HL-60/S4 (cell line): ENCODE results near the gene FOXO6.

Experiments
- in situ Hi-C: fragments of 300-500 bp; cut with MboI; formaldehyde crosslinking; loops from 2 replicates; pipeline ENCODE4 v1.14.3; 2022; ENCODE audit warnings: low sequenced_read_pairs

Gene FOXO6

GRCh38 chr1:41380979-41381691 lies 19.9 kb downstream of the FOXO6 start:
- in situ Hi-C loops = no loop called here

DNA sequence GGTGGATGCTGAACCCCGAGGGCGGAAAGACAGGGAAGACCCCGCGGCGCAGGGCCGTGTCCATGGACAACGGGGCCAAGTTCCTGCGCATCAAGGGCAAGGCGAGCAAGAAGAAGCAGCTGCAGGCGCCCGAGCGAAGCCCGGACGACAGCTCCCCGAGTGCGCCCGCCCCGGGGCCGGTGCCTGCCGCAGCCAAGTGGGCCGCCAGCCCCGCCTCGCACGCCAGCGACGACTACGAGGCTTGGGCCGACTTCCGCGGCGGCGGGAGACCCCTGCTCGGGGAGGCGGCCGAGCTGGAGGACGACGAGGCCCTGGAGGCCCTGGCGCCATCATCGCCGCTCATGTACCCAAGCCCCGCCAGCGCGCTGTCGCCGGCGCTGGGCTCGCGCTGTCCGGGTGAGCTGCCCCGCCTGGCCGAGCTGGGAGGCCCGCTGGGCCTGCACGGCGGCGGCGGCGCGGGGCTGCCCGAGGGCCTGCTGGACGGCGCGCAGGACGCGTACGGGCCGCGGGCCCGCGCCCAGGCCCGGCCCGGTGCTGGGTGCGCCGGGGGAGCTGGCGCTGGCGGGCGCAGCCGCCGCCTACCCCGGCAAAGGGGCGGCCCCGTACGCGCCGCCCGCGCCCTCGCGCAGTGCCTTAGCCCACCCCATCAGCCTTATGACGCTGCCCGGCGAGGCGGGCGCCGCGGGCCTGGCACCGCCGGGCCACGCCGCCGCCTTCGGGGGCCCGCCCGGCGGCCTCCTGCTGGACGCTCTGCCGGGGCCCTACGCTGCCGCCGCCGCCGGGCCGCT lies 20.7 kb downstream of the FOXO6 start:
- in situ Hi-C loops = no loop called here

DNA sequence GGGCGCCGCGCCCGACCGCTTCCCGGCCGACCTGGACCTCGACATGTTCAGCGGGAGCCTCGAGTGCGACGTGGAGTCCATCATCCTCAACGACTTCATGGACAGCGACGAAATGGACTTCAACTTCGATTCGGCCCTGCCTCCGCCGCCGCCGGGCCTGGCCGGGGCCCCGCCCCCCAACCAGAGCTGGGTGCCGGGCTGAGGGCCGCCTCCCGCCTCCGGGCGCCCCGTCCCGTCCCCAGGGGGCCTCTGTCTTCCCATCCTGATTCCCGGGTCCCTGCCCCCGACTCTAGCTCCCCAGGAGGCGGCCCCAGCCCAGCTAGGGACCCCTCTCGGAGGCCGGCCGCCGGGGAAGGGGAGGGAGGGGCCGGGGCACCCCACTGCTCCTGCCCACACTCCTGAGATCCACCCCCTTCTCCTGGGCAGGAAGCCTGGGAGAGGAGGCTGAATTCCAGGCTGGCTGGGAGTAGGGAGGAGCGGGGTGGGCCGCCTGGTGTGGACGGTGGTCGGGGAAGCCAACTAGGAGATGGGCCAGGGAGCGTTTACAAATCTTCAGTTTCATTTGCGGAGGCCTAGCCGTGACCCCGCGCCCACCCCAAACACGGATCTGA lies 21.4 kb downstream of the FOXO6 start:
- in situ Hi-C loops = no loop called here

GRCh38 chr1:41383094-41383852 lies 22.0 kb downstream of the FOXO6 start:
- in situ Hi-C loops = no loop called here

DNA sequence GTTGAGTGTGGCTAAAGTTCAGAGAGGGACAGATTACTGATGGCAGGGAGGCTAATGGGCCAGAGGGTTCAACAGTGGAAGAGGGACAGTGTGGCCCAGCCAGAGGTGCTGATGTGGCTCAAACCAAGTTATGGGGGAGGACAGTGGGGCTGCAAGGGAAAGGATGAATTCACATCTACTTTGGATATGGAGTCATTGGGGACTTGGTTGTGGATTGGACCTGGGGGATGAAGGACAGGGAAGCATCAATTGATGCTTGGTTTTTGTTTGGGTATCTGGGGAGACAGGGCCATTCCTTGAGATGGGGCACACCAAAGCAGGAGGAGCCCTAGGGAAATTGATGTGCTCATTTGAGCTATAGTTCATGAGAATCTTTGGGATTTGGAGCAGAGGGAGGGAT lies 23.3 kb downstream of the FOXO6 start:
- in situ Hi-C loops = no loop called here

DNA sequence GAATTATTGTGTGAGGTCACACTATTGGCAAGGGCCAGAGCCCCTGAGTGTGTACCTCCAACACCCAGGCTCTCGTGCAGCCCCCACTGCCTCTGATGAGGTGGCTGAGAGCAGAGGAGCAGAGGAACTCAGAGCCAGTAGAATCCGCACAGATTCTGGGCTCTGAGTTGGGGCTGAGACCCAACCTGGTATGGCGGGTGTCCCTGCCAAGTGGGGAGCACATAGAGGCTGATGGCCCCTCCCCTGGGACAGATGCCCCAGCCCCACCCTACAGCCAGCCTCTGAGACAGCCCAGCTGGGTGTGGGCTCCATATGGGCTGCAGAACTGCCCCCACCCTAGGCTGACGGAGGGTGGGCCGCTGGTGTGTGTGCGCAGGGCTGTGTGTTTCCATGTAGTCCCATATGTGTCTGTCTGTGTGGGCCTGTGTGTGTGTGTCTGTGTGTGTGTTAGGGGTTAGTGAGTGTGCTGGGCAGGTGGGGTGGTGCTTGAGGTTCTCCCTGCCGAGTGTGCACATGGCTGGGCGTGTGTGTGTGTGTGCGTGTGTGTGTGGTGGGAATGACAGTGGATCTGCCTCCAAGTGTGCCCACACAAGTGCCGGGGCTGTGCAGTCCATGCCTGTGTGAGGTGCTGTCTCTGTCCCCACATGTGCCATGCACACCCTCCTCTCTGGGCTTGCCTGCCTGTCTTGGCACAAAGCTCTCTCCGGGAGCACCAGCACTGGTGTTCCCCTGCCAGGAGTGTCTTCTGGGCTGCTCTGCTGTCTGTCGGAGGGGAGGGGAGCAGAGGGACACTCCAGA lies 24.4 kb downstream of the FOXO6 start:
- in situ Hi-C loops = no loop called here

GRCh38 chr1:41386196-41386663 lies 25.0 kb downstream of the FOXO6 start:
- in situ Hi-C loops = no loop called here

GRCh38 chr1:41387667-41388091 lies 26.4 kb downstream of the FOXO6 start:
- in situ Hi-C loops = no loop called here

DNA sequence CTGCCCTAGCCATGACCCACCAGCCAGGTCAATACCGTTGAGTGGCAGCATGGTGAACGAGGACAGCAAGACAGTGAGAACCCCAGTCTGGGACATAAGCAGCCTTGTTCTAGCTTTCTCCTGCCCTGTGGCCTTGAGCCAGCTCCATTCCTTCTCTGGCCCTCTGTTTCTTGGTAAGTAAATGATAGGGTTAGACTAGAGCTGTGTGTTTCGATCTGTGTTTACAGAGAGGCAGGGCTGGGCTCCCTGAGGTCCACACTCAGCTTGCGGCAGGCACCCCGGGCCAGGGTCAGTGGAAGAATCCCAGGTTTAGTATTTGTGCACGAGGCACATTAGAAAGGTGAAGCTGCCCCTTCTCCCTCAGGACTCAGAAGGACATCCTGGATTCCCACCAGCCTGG lies 27.3 kb downstream of the FOXO6 start:
- in situ Hi-C loops = no loop called here

GRCh38 chr1:41389009-41389408 lies 27.8 kb downstream of the FOXO6 start:
- in situ Hi-C loops = no loop called here

DNA sequence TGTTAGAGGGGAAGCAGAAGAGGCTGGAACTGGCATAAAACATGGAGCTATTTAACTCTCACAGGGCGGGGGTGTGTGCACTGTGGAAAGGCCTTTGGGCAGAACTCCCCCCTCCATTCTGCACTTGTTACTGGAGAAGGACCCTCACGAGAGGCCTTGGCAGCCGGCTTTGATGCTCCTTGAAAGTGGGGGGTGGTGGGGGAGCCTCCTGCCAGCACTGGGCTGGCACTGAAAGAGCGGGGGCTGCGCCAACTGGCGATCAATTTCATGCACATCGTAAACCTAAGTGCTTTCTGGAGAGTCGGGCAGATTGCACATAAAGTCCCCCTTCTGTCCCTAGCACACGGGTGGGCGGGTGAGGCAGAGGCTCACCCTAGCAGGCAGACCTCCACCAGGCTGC lies 28.9 kb downstream of the FOXO6 start:
- in situ Hi-C loops = no loop called here

DNA sequence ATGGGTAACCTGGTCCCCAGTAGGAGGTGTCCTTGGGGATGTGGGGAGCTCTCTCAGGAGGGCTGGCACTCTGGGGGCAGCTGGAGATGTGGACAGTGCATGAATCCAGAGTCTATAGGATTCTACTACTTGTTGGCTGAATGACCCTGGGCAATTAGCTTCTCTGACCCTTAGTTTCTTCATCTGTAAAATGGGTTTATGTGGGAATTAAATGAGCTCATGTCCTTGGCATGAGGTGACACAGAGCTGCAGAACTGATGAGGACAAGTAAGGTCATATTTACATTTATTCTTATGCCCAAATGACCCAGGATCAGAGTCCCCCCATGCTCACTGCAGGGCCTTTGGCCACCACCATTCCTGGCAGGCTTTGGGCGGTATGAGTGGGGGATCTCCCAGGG lies 29.3 kb downstream of the FOXO6 start:
- in situ Hi-C loops = no loop called here

DNA sequence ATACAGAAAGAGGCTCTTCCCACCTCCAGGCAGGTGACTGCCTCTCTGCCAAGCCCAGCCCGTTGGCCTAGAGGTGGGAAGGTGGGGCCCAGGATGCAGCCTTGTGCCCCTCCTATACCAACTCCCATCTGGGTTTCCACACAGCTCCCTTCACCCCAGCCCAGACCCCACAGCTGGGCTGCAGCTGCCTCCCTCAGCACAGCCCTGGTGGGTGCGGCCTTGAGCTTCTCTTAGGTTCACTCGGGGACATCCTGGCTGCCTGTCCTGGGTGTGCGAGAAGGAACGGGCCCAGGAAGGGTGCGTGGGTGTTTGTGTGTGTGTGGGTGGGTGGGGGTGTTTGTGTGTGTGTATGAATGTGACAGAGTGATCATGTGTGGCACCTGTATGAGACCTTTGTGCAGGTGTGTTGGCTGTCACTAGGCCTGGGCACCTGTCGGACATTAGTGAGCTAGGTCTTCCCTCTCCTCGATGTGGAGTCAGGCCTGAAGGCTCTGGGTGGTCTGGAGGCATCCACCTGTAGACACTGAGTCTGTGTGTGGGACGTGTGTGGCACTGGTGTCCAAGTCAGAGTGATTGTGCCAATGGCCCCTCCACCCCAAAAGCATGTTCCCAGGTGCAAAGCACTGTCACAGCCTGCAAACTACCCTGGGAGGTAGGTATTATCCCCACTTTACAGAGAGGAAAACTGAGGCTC lies 30.7 kb downstream of the FOXO6 start:
- in situ Hi-C loops = no loop called here

DNA sequence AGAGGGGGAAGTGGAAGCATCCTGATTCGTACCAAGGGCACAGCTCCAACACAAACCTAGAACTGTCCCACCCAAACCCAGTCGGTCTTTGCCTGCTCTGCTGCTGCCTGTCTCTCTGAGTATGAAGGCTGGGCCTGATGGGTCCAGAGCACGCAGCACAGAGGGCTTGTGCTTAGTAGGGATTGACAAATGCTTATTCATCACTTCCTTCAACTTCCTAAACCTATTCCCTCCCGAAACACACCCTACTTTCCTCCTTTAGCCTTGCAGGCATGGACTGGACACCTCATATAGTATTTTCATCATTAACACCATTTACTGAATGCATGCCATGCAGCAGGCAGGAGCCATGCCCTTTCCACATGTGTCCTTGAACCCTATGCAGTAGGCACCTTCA lies 31.3 kb downstream of the FOXO6 start:
- in situ Hi-C loops = no loop called here

GRCh38 chr1:41393716-41394368 lies 32.6 kb downstream of the FOXO6 start:
- in situ Hi-C loops = no loop called here

- in situ Hi-C loops = no loop called here
Observed at GRCh38 chr1:41394369-41394744, 33.1 kb downstream of the FOXO6 start.

DNA sequence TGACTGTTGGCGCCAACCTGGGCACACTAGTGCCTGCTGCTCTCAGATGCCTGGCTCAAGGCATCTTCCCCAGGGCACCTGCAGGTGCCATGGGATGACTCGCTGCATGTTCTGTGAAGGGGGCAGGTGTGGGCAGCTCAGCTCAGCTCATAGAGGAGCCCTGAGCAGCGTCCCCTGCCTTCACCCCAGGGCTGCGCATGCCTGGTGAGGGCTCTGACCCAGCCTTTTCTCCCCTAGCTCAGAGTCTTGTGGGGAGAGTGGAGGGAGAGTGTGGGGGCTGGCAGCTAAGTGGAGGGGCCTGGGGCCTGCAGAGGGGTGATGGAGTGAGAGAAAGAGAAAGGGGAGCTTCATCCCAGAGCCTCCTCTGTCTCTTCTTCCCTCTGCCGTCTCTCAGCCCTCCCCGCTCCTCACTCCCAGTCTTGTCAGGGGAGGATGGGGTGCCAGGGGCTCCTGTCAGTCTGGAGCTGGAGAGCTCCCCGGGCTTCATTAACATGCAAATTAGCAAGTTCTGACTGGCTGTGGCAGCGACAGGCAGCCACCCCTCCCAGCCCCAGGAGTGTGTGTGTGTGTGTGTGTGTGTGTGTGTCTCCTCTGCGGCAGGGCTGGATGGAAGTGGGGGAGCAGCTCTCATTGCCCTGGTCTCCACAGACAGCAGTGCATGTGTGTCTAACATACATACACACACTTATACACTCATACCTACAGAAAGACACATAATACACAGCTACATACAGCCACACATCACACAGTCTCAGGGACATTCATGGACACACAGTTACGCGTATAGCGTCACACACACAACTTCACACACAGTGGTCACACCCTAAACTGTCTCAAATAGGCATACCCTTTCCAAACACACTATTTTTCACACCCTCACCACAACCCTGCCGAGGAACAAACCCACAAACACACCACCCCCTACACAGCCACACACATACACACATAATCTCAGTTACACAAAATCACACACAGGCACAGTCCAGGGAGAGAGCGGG lies 34.0 kb downstream of the FOXO6 start:
- in situ Hi-C loops = no loop called here

GRCh38 chr1:41396084-41396483 lies 34.9 kb downstream of the FOXO6 start:
- in situ Hi-C loops = no loop called here
